A549 (cell line): ENCODE measurements around the gene PARD3B.

Experiments
- ESRRA ChIP-seq: fragments of 150-350 bp; IDR thresholded peaks from 2 replicates; pipeline ENCODE4 v1.6.1; 2014; ENCODE audit warnings: mild to moderate bottlenecking, low read length, borderline replicate concordance
- JUNB ChIP-seq: fragments of >200 bp; sonication (Bioruptor Twin); formaldehyde crosslinking; IDR thresholded peaks from 2 replicates; pipeline ENCODE4 v1.6.1; 2016
- MYC ChIP-seq: IDR thresholded peaks from 2 replicates; pipeline ENCODE4 v1.6.1; 2012; ENCODE audit warnings: mild to moderate bottlenecking, inconsistent platforms, low read length, improper control_type of control experiment, borderline replicate concordance
- RARB ChIP-seq: fragments of 250-450 bp; sonication (Bioruptor Pico); IDR thresholded peaks from 2 replicates; pipeline ENCODE4 v1.8.0; 2021; ENCODE audit warnings: mild to moderate bottlenecking, moderate library complexity
- SMC3 ChIP-seq: fragments of >200 bp; sonication (Bioruptor Twin); formaldehyde crosslinking; IDR thresholded peaks from 3 replicates; pipeline ENCODE4 v1.6.1; 2018; ENCODE audit warnings: inconsistent platforms
- TF ChIP-seq, protein P1 (sequence below): fragments of >200 bp; sonication (Bioruptor Twin); formaldehyde crosslinking; IDR thresholded peaks from 3 replicates; pipeline ENCODE4 v1.6.1; 2016
- TF ChIP-seq, protein P2 (sequence below): fragments of >200 bp; sonication (Bioruptor Twin); formaldehyde crosslinking; IDR thresholded peaks from 3 replicates; pipeline ENCODE4 v1.5.1; 2016

DNA sequence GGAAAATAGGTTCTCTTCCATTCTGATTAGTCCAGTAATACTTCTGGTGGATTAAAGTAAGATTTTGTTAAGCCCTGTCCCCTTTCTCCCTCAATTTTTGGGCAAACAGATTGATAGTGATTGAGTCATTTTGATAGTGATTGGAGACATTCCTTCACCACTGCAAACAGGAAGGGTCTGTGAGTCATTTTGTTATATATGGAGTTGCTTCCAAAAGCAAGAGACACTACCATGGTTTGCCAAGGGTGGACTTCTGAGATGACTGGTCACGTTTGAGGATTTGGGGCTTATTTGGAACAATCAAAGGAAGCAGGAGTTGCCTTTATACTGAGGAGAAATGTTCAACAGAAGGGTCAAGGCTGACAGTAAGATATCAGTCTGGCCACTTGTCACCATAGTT is 249.9 kb downstream of the PARD3B start:
- TF ChIP-seq, protein P1, sequence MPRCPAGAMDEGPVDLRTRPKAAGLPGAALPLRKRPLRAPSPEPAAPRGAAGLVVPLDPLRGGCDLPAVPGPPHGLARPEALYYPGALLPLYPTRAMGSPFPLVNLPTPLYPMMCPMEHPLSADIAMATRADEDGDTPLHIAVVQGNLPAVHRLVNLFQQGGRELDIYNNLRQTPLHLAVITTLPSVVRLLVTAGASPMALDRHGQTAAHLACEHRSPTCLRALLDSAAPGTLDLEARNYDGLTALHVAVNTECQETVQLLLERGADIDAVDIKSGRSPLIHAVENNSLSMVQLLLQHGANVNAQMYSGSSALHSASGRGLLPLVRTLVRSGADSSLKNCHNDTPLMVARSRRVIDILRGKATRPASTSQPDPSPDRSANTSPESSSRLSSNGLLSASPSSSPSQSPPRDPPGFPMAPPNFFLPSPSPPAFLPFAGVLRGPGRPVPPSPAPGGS = no peak
- TF ChIP-seq SMC3 (no peak), MYC (no peak), JUNB (no peak), ESRRA (no peak), RARB (CRISPR knock-in tag) (no peak)
- TF ChIP-seq, protein P2, sequence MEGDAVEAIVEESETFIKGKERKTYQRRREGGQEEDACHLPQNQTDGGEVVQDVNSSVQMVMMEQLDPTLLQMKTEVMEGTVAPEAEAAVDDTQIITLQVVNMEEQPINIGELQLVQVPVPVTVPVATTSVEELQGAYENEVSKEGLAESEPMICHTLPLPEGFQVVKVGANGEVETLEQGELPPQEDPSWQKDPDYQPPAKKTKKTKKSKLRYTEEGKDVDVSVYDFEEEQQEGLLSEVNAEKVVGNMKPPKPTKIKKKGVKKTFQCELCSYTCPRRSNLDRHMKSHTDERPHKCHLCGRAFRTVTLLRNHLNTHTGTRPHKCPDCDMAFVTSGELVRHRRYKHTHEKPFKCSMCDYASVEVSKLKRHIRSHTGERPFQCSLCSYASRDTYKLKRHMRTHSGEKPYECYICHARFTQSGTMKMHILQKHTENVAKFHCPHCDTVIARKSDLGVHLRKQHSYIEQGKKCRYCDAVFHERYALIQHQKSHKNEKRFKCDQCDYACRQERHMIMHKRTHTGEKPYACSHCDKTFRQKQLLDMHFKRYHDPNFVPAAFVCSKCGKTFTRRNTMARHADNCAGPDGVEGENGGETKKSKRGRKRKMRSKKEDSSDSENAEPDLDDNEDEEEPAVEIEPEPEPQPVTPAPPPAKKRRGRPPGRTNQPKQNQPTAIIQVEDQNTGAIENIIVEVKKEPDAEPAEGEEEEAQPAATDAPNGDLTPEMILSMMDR = no peak
